GM21367 (cell line): ENCODE measurements around the gene EMC1.
"Not testable (repeated sequence)": the region's sequence is repeated elsewhere in the genome, so short reads cannot be mapped to it uniquely, and the experiment has no call there.

Experiments used
- ATAC-seq: cut with Tn5 transposase; IDR thresholded peaks from one replicate; pipeline ENCODE4 v1.9.1; 2021; ENCODE audit not compliant: unreplicated experiment

EMC1 gene

GRCh38 chr1:19260211-19261138, 9.2 kb upstream of the EMC1 start:
- no peak for ATAC-seq

DNA sequence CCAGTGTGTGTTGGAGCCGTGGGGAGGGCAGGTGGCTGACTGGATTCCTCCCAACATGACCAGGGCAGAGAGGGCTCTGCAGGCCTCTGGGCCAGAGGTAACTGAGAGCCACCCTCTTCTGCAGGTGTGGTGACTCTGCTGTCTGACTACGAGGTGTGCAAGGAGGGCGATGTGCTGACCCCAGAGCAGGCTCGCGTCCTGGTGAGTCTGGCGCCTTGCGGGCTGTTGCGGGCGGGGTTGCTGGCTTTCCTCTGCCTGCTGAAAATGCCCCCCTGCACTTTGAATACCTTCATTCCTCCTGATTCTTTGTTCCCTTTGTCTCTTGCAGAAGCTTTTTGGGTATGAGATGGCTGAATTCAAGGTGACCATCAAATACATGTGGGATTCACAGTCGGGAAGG, 7.0 kb upstream of the EMC1 start:
- ATAC-seq, result no peak

- ATAC-seq, result no peak
These were observed 6.0 kb upstream of the EMC1 start for GRCh38 chr1:19257178-19257914.

GRCh38 chr1:19256301-19256700, 5.0 kb upstream of the EMC1 start:
- not testable (repeated sequence) for ATAC-seq

GRCh38 chr1:19255288-19255687, 4.0 kb upstream of the EMC1 start:
- no peak for ATAC-seq

- no peak for ATAC-seq
These were observed 3.1 kb upstream of the EMC1 start for GRCh38 chr1:19254416-19254815.

- no peak for ATAC-seq
These were observed 557 bp downstream of the EMC1 start for GRCh38 chr1:19250629-19251304.

- no peak for ATAC-seq
These were observed 10.4 kb downstream of the EMC1 start for GRCh38 chr1:19240673-19241538.

DNA sequence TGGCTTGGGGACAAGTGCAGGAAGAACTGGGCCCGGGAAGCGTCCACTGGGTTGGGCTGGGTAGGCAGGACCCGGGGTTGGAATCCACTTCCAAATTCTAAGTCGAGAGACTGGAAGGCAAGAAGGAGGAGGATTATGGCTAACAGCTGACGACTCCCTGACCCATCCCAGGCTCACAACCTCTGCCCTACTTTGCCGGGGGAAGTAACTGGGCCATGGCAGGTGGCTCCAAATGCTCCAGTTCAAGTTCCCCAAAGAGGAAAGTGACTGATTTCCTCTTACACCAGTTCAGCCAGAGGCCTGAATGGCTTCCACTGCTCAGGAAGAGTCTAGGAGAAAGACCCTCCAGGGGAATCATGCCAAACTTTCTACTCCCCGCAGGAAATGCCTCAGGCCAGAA, 11.4 kb downstream of the EMC1 start:
- ATAC-seq, result no peak

- ATAC-seq, result no peak
These were observed 17.1 kb downstream of the EMC1 start for GRCh38 chr1:19234224-19234623.

DNA sequence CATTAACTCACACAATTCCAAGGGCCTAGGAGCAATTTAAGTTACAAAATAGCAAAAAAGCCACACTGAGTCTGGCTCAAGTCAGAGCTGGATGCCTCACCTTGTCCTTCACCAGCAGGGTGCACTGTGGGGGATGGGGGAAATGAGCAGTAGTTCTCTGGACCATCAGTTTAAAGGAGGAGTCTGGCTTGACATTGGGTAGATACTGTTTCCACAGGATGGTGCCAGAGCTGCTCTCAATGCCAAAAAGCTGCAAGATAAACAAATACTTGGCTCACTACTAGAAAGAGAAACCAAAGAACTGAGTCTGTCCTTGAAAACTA, 18.8 kb downstream of the EMC1 start:
- ATAC-seq, result no peak

- ATAC-seq, result not testable (repeated sequence)
These were observed 19.4 kb downstream of the EMC1 start for GRCh38 chr1:19231736-19232523.

- no peak for ATAC-seq
These were observed 21.4 kb downstream of the EMC1 start for GRCh38 chr1:19229828-19230325.

- no peak for ATAC-seq
These were observed 22.1 kb downstream of the EMC1 start for GRCh38 chr1:19229229-19229628.

DNA sequence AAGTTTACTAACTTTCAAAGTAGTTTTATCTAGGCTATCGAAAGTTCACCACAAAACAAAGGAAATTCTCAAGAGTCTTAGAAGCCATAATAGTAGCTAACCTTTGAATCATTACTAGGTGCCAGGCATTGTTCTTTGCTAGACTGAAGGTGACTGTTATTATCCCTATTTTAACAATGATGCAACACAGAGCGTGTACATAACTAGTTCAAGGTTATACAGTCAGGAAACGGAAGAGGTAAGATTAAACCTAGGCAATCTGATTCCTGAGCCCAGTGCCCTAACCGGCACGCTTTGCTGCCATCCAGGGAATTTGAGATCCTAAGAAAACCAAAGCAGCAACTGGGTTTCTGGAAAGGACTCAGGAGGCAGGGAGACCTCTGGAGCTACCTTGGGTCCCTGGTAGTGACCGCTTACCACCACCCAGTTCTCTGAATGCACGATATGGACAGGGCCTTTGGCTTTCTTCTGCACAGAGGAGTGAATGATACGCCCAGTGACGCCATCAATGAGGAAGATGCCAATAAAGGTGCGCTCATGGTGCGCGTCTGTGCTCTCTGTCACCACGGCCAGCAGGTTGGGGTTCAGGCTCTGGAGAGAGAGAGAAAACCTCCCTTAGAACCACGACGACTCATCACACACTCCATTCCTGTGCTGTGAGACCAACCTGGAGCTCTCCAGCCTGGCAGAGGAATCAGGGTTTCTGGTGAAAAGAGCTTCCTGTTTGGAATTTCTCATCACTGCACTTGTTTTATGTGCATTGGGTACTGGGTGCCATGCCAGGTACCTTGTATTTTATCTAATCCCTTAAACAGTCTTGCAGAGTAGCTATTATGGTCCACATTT, 28.1 kb downstream of the EMC1 start:
- no peak for ATAC-seq

- no peak for ATAC-seq
These were observed 28.8 kb downstream of the EMC1 start for GRCh38 chr1:19222573-19222972.

GRCh38 chr1:19220991-19221390, 30.3 kb downstream of the EMC1 start:
- no peak for ATAC-seq

GRCh38 chr1:19220080-19220846, 31.1 kb downstream of the EMC1 start:
- no peak for ATAC-seq
